Activated B cell treated with CpG ODN at 0.5 μM for 24 hours (primary cell): ENCODE measurements around the gene TDO2. TPM values are rescaled to one million over a fixed set of nuclear protein-coding genes. Genes with fewer than 3 reads are reported as not detected.

Experiments
- ATAC-seq: fragments of 200-7000 bp; cut with Tn5 transposase; one replicate; pipeline ENCODE4 v1.10.0; 2021; ENCODE audit warnings: low read depth, mild to moderate bottlenecking, moderate library complexity
- CTCF ChIA-PET: fragments of 350-600 bp; sonication (Branson Sonifier 250); formaldehyde crosslinking; loops from one replicate; lab custom pipeline; 2021; ENCODE audit warnings: antibody characterized with exemption; lab: Charles Lee
- POLR2A ChIA-PET: fragments of 350-600 bp; sonication (Branson Sonifier 250); formaldehyde crosslinking; loops from one replicate; lab custom pipeline; 2021; ENCODE audit warnings: antibody characterized with exemption; lab: Charles Lee
- DNase-seq: peaks from one replicate; pipeline ENCODE4 v3.0.0; 2022
- H3K27ac Mint-ChIP-seq: one replicate; pipeline ENCODE4 v1.8.0; 2020; ENCODE audit warnings: mixed read lengths
- H3K27me3 Mint-ChIP-seq: one replicate; pipeline ENCODE4 v1.8.0; 2021; ENCODE audit warnings: mixed read lengths
- H3K36me3 Mint-ChIP-seq: one replicate; pipeline ENCODE4 v1.8.0; 2021; ENCODE audit warnings: low read depth, mixed read lengths
- H3K4me1 Mint-ChIP-seq: one replicate; pipeline ENCODE4 v1.8.0; 2021; ENCODE audit warnings: mixed read lengths
- H3K4me3 Mint-ChIP-seq: one replicate; pipeline ENCODE4 v1.8.0; 2020; ENCODE audit warnings: mild to moderate bottlenecking, mixed read lengths
- H3K9me3 Mint-ChIP-seq: one replicate; pipeline ENCODE4 v1.8.0; 2020; ENCODE audit warnings: mixed read lengths
- intact Hi-C: fragments of 100-400 bp; cut with micrococcal nuclease; formaldehyde crosslinking; loops from one replicate; pipeline ENCODE4 v1.15.1; 2024
- total RNA-seq: library from RNA; stranded (reverse); gene quantifications from 2 replicates; pipeline ENCODE4 v1.2.3, GENCODE V29; 2022
- TF ChIP-seq, protein P1 (sequence below): fragments of 200-600 bp; IDR thresholded peaks from one replicate; pipeline ENCODE4 v1.8.0; 2022; ENCODE audit warnings: antibody characterized with exemption, mild to moderate bottlenecking

The TDO2 gene
- total RNA-seq, 1 donor from 2014 or later, result not detected

GRCh38 chr4:155950461-155950860, 47.0 kb downstream of the TDO2 start:
- no peak for DNase-seq
- CTCF ChIA-PET, result no interaction called here

GRCh38 chr4:155952501-155952901, 49.0 kb downstream of the TDO2 start:
- DNase-seq, result no peak
- TF ChIP-seq, protein P1, sequence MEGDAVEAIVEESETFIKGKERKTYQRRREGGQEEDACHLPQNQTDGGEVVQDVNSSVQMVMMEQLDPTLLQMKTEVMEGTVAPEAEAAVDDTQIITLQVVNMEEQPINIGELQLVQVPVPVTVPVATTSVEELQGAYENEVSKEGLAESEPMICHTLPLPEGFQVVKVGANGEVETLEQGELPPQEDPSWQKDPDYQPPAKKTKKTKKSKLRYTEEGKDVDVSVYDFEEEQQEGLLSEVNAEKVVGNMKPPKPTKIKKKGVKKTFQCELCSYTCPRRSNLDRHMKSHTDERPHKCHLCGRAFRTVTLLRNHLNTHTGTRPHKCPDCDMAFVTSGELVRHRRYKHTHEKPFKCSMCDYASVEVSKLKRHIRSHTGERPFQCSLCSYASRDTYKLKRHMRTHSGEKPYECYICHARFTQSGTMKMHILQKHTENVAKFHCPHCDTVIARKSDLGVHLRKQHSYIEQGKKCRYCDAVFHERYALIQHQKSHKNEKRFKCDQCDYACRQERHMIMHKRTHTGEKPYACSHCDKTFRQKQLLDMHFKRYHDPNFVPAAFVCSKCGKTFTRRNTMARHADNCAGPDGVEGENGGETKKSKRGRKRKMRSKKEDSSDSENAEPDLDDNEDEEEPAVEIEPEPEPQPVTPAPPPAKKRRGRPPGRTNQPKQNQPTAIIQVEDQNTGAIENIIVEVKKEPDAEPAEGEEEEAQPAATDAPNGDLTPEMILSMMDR, result no peak
- ATAC-seq, result no peak
- CTCF ChIA-PET, result interaction anchor here (0.6 to 2.0 kb wide), 4 partner anchors 21 to 142 kb away, joined by 3 to 9 read pairs (median 4); no protein-coding TSS in a partner anchor
- Mint-ChIP-seq H3K4me1 (peaks cover 26% of the 10 kb centered on the region), H3K27ac (no peak overlapping the region), H3K4me3 (peak overlapping the region; percentile 50), H3K36me3 (peaks cover 11% of the 10 kb centered on the region), H3K9me3 (no peaks in the 10 kb centered on the region), H3K27me3 (peaks cover 3% of the 10 kb centered on the region)
- POLR2A ChIA-PET, result interaction anchor here (1.0 kb wide), 1 partner anchor 25 kb away, joined by 3 read pairs; no protein-coding TSS in a partner anchor
- intact Hi-C loops, result loop anchor here (2.0 to 10.0 kb wide), 3 partner anchors 194 to 1145 kb away; partner anchors contain the start of genes GUCY1A1 and GUCY1B1

More at GRCh38 chr4:155950461-155950860, 47.0 kb downstream of the TDO2 start:
- Mint-ChIP-seq H3K4me3 (no peak overlapping the region), H3K27me3 (no peaks in the 10 kb centered on the region), H3K9me3 (no peaks in the 10 kb centered on the region), H3K36me3 (peaks cover 11% of the 10 kb centered on the region), H3K4me1 (peaks cover 26% of the 10 kb centered on the region), H3K27ac (no peak overlapping the region)
- POLR2A ChIA-PET, result no interaction called here
- intact Hi-C loops, result loop anchor here (5.0 to 10.0 kb wide), 2 partner anchors 286 to 1143 kb away; partner anchors contain the start of gene GUCY1A1
- TF ChIP-seq, protein P1, result no peak
- no peak for ATAC-seq

GRCh38 chr4:155953151-155954117, 49.9 kb downstream of the TDO2 start, which contains the start of gene CTSO:
TSS of gene CTSO (minus strand) at chr4:155953866. CDS start at chr4:155953847, 19 bp downstream.
- H3K9me3 Mint-ChIP-seq, result no peaks in the 10 kb centered on the region
- CTCF ChIA-PET, result interaction anchor here (0.9 to 2.0 kb wide), 8 partner anchors 9 to 1403 kb away, joined by 3 to 9 read pairs (median 4); partner anchors contain the start of gene PLRG1
- peaks cover 10% of the 10 kb centered on the region for H3K27me3 Mint-ChIP-seq
- intact Hi-C loops, result loop anchor here (1.0 to 10.0 kb wide), 7 partner anchors 143 to 1403 kb away; partner anchors contain the start of genes GUCY1A1, GUCY1B1, MAP9 and PLRG1
- TF ChIP-seq, protein P1, result no peak
- POLR2A ChIA-PET, result interaction anchor here (0.5 to 1.3 kb wide), 5 partner anchors 12 to 1403 kb away, joined by 3 to 7 read pairs (median 4); partner anchors contain the start of genes GUCY1B1 and PLRG1
- H3K36me3 Mint-ChIP-seq, result peaks cover 11% of the 10 kb centered on the region
- ATAC-seq (peak; percentile 91), DNase-seq (peak; percentile 66)
- peak within 1 kb of the TSS; percentile 99 for H3K4me3 Mint-ChIP-seq
- H3K4me1 Mint-ChIP-seq, result peaks cover 26% of the 10 kb centered on the region
- peak within 1 kb of the TSS; percentile 99 for H3K27ac Mint-ChIP-seq

- intact Hi-C loops, result loop anchor here (5.0 to 10.0 kb wide), 2 partner anchors 289 to 1147 kb away; partner anchors contain the start of gene GUCY1A1
- Mint-ChIP-seq H3K27ac (peak overlapping the region; percentile 99), H3K4me1 (peaks cover 26% of the 10 kb centered on the region), H3K9me3 (no peaks in the 10 kb centered on the region), H3K36me3 (peaks cover 11% of the 10 kb centered on the region), H3K27me3 (peaks cover 11% of the 10 kb centered on the region), H3K4me3 (peak overlapping the region; percentile 99)
- peak; percentile 4 for ATAC-seq
- CTCF ChIA-PET, result interaction anchor here (1.0 to 2.0 kb wide), 7 partner anchors 10 to 1403 kb away, joined by 3 to 9 read pairs (median 4); partner anchors contain the start of gene PLRG1
- DNase-seq, result no peak
- POLR2A ChIA-PET, result interaction anchor here (0.5 to 1.3 kb wide), 4 partner anchors 13 to 1404 kb away, joined by 4 to 7 read pairs (median 4); partner anchors contain the start of genes GUCY1B1 and PLRG1
- TF ChIP-seq, protein P1, result no peak
Observed at GRCh38 chr4:155954118-155954685, 50.7 kb downstream of the TDO2 start.
